Neural cell (in vitro differentiated cells): ENCODE results near the gene NLN.

Experiments used
- CTCF ChIP-seq: fragments of 450-650 bp; IDR thresholded peaks from 2 replicates; pipeline ENCODE4 v1.5.1; 2014; ENCODE audit warnings: antibody characterized with exemption, mild to moderate bottlenecking, moderate library complexity; ENCODE audit not compliant: poor library complexity, severe bottlenecking
- EZH2 ChIP-seq: fragments of 200-600, 300-800 bp; shearing (Covaris generic), sonication (generic); IDR thresholded peaks from 2 replicates; pipeline ENCODE4 v1.6.1; 2014; ENCODE audit warnings: antibody characterized with exemption, low read length, borderline replicate concordance, mild to moderate bottlenecking; ENCODE audit not compliant: insufficient read depth, poor library complexity, severe bottlenecking
- POLR2AphosphoS5 ChIP-seq: IDR thresholded peaks from 2 replicates; pipeline ENCODE4 v1.6.1; 2012
- RAD21 ChIP-seq: fragments of 450-650 bp; conservative IDR thresholded peaks from 2 replicates; pipeline ENCODE4 v1.6.1; 2014; ENCODE audit warnings: antibody characterized with exemption, mild to moderate bottlenecking, moderate library complexity
- REST ChIP-seq: IDR thresholded peaks from 2 replicates; pipeline ENCODE4 v1.6.1; 2012; ENCODE audit warnings: borderline replicate concordance
- SMC3 ChIP-seq: fragments of 450-650 bp; conservative IDR thresholded peaks from 2 replicates; pipeline ENCODE4 v1.6.1; 2014; ENCODE audit warnings: antibody characterized with exemption, mild to moderate bottlenecking, moderate library complexity; ENCODE audit not compliant: poor library complexity

- TF ChIP-seq CTCF (no peak), RAD21 (no peak), EZH2 (no peak), SMC3 (no peak), REST (no peak), POLR2AphosphoS5 (no peak)
Observed at GRCh38 chr5:65778126-65778525, 56.1 kb downstream of the NLN start.
